PC-3 (cell line): ENCODE data around the gene LGALS3BP. TPM values are rescaled to one million over a fixed set of nuclear protein-coding genes. Genes with fewer than 3 reads are reported as not detected.
A peak's percentile ranks its signal among the peaks of the same experiment; 100 is the strongest.

Experiments
- ATAC-seq: fragments of 200-7000 bp; cut with Tn5 transposase; 2 replicates; pipeline ENCODE4 v1.9.1; 2020; ENCODE audit warnings: mild to moderate bottlenecking, moderate library complexity
- BruUV-seq: library from RNA; stranded (reverse); fragments of 400-500 nt; replicated peaks from 2 replicates; lab custom pipeline; 2021; lab: Mats Ljungman, UMichigan
- CTCF ChIA-PET: fragments of 300-600 bp; sonication (Branson Sonifier 250); formaldehyde crosslinking; loops from one replicate; lab custom pipeline; 2022; ENCODE audit warnings: antibody characterized with exemption; lab: Charles Lee
- POLR2A ChIA-PET: fragments of 300-600 bp; sonication (Branson Sonifier 250); formaldehyde crosslinking; loops from one replicate; lab custom pipeline; 2022; ENCODE audit warnings: antibody characterized with exemption; ENCODE audit not compliant: unreplicated experiment; lab: Charles Lee
- DNase-seq: peaks from one replicate; pipeline ENCODE4 v3.0.0-alpha.2; 2015
- H2AFZ ChIP-seq: fragments of 300-600 bp; sonication (generic); 2 replicates; pipeline ENCODE4 v1.6.0; 2016; ENCODE audit warnings: antibody characterized with exemption, low read length
- H3F3A ChIP-seq: fragments of 300-600 bp; sonication (generic); one replicate; pipeline ENCODE4 v1.6.0; 2017; ENCODE audit warnings: antibody characterized with exemption, low read length, control low read depth, mild to moderate bottlenecking; ENCODE audit not compliant: unreplicated experiment
- H3K27ac ChIP-seq: fragments of 300-600 bp; sonication (generic); 2 replicates; pipeline ENCODE4 v1.5.1; 2016; ENCODE audit warnings: mild to moderate bottlenecking, low read length
- H3K27me3 ChIP-seq: fragments of 300-600 bp; sonication (generic); 2 replicates; pipeline ENCODE4 v1.6.1; 2016; ENCODE audit warnings: low read length, mixed read lengths
- H3K36me3 ChIP-seq: fragments of 300-600 bp; sonication (generic); 2 replicates; pipeline ENCODE4 v1.6.1; 2016; ENCODE audit warnings: low read depth, mixed run types, low read length, mixed read lengths
- H3K4me1 ChIP-seq: fragments of 300-600 bp; sonication (generic); 2 replicates; pipeline ENCODE4 v1.5.1; 2016; ENCODE audit warnings: low read length; ENCODE audit not compliant: insufficient read depth
- H3K4me2 ChIP-seq: fragments of 300-600 bp; sonication (generic); 2 replicates; pipeline ENCODE4 v1.6.0; 2016; ENCODE audit warnings: low read length
- H3K4me3 ChIP-seq: fragments of 300-600 bp; sonication (generic); 2 replicates; pipeline ENCODE4 v1.5.1; 2016; ENCODE audit warnings: mild to moderate bottlenecking, low read length, mixed read lengths
- H3K79me2 ChIP-seq: fragments of 300-600 bp; sonication (generic); 2 replicates; pipeline ENCODE4 v1.6.1; 2017; ENCODE audit warnings: low read length, mixed read lengths
- H3K9ac ChIP-seq: fragments of 300-600 bp; sonication (generic); 2 replicates; pipeline ENCODE4 v1.6.0; 2016; ENCODE audit warnings: mild to moderate bottlenecking, low read length
- H3K9me2 ChIP-seq: fragments of 300-600 bp; sonication (generic); replicated peaks from 2 replicates; pipeline ENCODE4 v1.6.1; 2016; ENCODE audit warnings: mixed run types, low read length, mixed read lengths
- H3K9me3 ChIP-seq: fragments of 300-600 bp; sonication (generic); 2 replicates; pipeline ENCODE4 v1.6.1; 2016; ENCODE audit warnings: low read length, mixed read lengths
- H4K20me1 ChIP-seq: fragments of 300-600 bp; sonication (generic); 2 replicates; pipeline ENCODE4 v1.6.1; 2016; ENCODE audit warnings: low read length, mixed read lengths
- EZH2 ChIP-seq: fragments of 300-600 bp; sonication (generic); IDR thresholded peaks from one replicate; pipeline ENCODE4 v1.6.1; 2017; ENCODE audit warnings: antibody characterized with exemption, mild to moderate bottlenecking, low read length; ENCODE audit not compliant: unreplicated experiment
- EZH2phosphoT487 ChIP-seq: fragments of 300-600 bp; sonication (generic); IDR thresholded peaks from 2 replicates; pipeline ENCODE4 v1.6.1; 2018; ENCODE audit warnings: mild to moderate bottlenecking, antibody characterized with exemption, low read length, borderline replicate concordance
- intact Hi-C: fragments of 100-400 bp; cut with micrococcal nuclease; formaldehyde crosslinking; loops from 2 replicates; pipeline ENCODE4 v1.9.0; 2023
- total RNA-seq: library from RNA; depleted of rRNA; stranded (reverse); fragments of >200 nt; gene quantifications from 2 replicates; pipeline ENCODE4 v1.2.3, GENCODE V29; 2014
- TF ChIP-seq, protein P1 (sequence below): fragments of 300-600 bp; sonication (generic); conservative IDR thresholded peaks from 2 replicates; pipeline ENCODE4 v1.5.1; 2017; ENCODE audit warnings: antibody characterized with exemption, low read depth, mild to moderate bottlenecking, low read length

Gene LGALS3BP
- total RNA-seq, 1 experiment from 2014 or later: 72.4 TPM

DNA sequence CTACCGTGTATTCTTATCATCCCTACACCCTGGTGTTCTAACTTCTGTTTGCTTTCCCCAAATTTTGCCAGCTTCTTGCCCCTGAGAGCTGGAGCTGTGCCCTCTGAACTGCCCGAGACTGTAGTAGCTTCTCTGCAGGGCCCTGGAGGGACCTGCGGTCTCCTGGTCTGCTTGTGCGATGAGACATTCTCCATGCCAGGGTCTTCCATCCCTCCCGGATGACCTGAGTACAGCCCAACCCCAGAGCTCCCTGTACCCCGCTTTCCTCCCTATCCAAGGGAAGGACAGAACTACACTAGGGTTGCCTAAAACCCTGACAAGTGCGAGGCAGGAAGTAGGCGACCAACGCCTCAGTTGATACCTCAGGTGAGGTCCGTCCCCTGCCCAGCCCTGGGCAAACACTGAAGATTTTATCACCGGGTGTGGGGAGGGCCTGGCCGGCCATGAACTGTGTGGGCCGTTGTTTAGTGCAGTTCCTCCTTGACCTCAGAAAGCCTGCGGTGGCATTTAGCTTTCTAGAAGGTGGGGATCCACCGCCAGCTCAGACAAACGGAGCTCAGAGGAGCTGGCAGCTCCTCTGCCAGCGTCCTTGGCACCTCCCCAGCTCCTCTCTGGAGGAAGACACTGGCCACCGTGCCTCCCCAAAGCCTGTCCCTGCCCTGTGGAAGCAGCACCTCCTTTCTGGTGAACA lies 16.2 kb upstream of the LGALS3BP start:
- Histone ChIP-seq H4K20me1 (peaks cover 13% of the 10 kb centered on the region), H3K9ac (peak overlapping the region; percentile 60), H3K4me2 (peak overlapping the region; percentile 65), H3F3A (peaks cover 12% of the 10 kb centered on the region), H3K4me1 (peaks cover 48% of the 10 kb centered on the region), H3K27me3 (no peaks in the 10 kb centered on the region), H2AFZ (no peak overlapping the region), H3K79me2 (peaks cover 93% of the 10 kb centered on the region), H3K36me3 (peaks cover 72% of the 10 kb centered on the region), H3K9me2 (no peaks in the 10 kb centered on the region), H3K9me3 (no peaks in the 10 kb centered on the region), H3K4me3 (peak overlapping the region; percentile 9; the same call in 1 of the 2 replicates), H3K27ac (peak overlapping the region; percentile 91)
- ChIA-PET POLR2A (interaction anchor here (0.6 to 1.4 kb wide), 11 partner anchors 9 to 1711 kb away, joined by 3 to 25 read pairs (median 4); partner anchors contain the start of gene CANT1), CTCF (interaction anchor here (0.6 to 1.8 kb wide), 9 partner anchors 9 to 454 kb away, joined by 3 to 9 read pairs (median 4); partner anchors contain the start of gene ENGASE)
- TF ChIP-seq EZH2 (no peak), EZH2phosphoT487 (no peak)
- TF ChIP-seq, protein P1, sequence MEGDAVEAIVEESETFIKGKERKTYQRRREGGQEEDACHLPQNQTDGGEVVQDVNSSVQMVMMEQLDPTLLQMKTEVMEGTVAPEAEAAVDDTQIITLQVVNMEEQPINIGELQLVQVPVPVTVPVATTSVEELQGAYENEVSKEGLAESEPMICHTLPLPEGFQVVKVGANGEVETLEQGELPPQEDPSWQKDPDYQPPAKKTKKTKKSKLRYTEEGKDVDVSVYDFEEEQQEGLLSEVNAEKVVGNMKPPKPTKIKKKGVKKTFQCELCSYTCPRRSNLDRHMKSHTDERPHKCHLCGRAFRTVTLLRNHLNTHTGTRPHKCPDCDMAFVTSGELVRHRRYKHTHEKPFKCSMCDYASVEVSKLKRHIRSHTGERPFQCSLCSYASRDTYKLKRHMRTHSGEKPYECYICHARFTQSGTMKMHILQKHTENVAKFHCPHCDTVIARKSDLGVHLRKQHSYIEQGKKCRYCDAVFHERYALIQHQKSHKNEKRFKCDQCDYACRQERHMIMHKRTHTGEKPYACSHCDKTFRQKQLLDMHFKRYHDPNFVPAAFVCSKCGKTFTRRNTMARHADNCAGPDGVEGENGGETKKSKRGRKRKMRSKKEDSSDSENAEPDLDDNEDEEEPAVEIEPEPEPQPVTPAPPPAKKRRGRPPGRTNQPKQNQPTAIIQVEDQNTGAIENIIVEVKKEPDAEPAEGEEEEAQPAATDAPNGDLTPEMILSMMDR: no peak
- ATAC-seq (peak; percentile 79), DNase-seq (peak; percentile 96)
- BruUV-seq: TSS peak; percentile 28
- intact Hi-C loops: no loop called here

DNA sequence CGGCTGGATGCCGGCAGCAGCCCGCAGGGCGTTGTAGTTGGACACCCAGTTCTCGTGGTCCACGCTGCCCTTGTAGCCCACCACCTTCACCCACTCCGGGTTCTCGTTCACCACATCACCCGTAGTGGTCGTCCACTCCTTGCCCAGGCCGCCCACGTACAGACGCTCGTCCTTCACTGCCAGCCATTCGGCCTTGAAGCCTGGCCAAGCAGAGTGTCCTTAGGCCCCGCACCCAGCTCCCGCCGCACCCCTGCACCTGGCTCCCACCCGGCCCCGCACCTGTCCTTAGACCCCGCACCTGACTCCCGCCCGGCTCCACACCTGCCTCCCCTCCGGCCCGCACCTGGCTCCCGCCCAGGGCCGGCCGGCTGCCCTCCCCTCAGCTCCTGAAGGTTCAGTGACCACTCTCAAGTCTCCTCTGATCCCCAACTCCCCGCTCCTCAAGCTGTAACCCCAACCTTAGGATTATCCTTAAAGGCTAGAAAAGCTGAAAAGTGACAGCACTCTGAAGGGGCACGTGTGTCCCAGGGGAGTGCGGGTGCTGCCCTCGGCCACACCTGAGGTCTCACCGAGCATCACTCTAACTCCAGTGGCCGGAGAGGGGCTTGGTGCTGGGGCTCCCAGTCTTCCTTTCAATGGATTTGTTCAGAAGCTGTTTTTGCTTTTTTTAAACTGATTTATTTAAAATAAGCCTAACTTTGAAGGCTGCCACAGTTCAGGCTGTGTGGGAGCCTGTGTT lies 15.5 kb upstream of the LGALS3BP start:
- Histone ChIP-seq H2AFZ (no peak overlapping the region), H3F3A (peaks cover 12% of the 10 kb centered on the region), H3K9ac (peak overlapping the region; percentile 60), H4K20me1 (peaks cover 13% of the 10 kb centered on the region), H3K4me2 (peak overlapping the region; percentile 65), H3K4me1 (peaks cover 46% of the 10 kb centered on the region), H3K79me2 (peaks cover 86% of the 10 kb centered on the region), H3K36me3 (peaks cover 77% of the 10 kb centered on the region), H3K27ac (peak overlapping the region; percentile 91), H3K27me3 (no peaks in the 10 kb centered on the region), H3K9me3 (no peaks in the 10 kb centered on the region), H3K4me3 (peak overlapping the region; percentile 9; the same call in 1 of the 2 replicates), H3K9me2 (no peaks in the 10 kb centered on the region)
- TF ChIP-seq EZH2: no peak
- TF ChIP-seq EZH2phosphoT487: no peak
- TF ChIP-seq, protein P1: no peak
- ChIA-PET POLR2A (interaction anchor here (0.6 kb wide), 1 partner anchor 28 kb away, joined by 6 read pairs; no protein-coding TSS in a partner anchor), CTCF (interaction anchor here (0.7 to 1.8 kb wide), 3 partner anchors 10 to 79 kb away, joined by 3 to 9 read pairs (median 4); partner anchors contain the start of gene ENGASE)
- ATAC-seq (no peak), DNase-seq (no peak)
- intact Hi-C loops: no loop called here
- BruUV-seq: no TSS peak
